Measurements from ENCODE around the gene USP36.

GRCh38 chr17:78883089-78883532 lies 42.5 kb upstream of the USP36 start:
- no peak for TF ChIP-seq CTCF (conservative IDR thresholded peaks at IDR 0.05; ENCODE audit: low read length)
- no peak for TF ChIP-seq EZH2phosphoT487 (IDR thresholded peaks at IDR 0.05; ENCODE audit: borderline replicate concordance)

Data from Loucy (cell line).